ENCODE measurements around the gene SLC13A1. TPM values are rescaled to one million over a fixed set of nuclear protein-coding genes. Genes with fewer than 3 reads are reported as not detected.

Gene SLC13A1
- polyA plus RNA-seq, 3 donors = not detected

- Histone ChIP-seq H3K27ac (ENCODE audit: low read depth in 1 of 2, low read length in 2 of 2) (no peak overlapping the region), H3K27me3 (ENCODE audit: control insufficient read depth in 2 of 2, insufficient read depth in 2 of 2, low read length in 2 of 2) (no peaks in the 10 kb centered on the region), H3K79me2 (ENCODE audit: insufficient read depth, low read length) (no peaks in the 10 kb centered on the region), H3K36me3 (replicated peaks in 1 of 2; ENCODE audit: control insufficient read depth in 1 of 2, insufficient read depth in 2 of 2, low read length in 2 of 2) (no peaks in the 10 kb centered on the region), H2AFZ (ENCODE audit: insufficient read depth, low read depth, low read length, poor library complexity, severe bottlenecking) (no peak overlapping the region), H3K9ac (ENCODE audit: insufficient read depth, low read length, poor library complexity, severe bottlenecking) (no peak overlapping the region), H3K4me1 (ENCODE audit: control insufficient read depth in 1 of 2, insufficient read depth in 2 of 2, low read length in 2 of 2) (no peaks in the 10 kb centered on the region), H3K4me2 (replicated peaks; ENCODE audit: extremely low read depth, low read length, poor library complexity, severe bottlenecking) (no peak overlapping the region), H3K4me3 (replicated peaks in 1 of 3; ENCODE audit: low read depth in 2 of 3, low read length in 3 of 3) (no peak overlapping the region), H4K20me1 (ENCODE audit: insufficient read depth, low read length) (no peaks in the 10 kb centered on the region), H3K9me3 (replicated peaks in 1 of 2; ENCODE audit: control insufficient read depth in 1 of 2, insufficient read depth in 1 of 2, low read length in 2 of 2) (no peaks in the 10 kb centered on the region)
- no peaks in the 10 kb centered on the region for H3K9me3 Mint-ChIP-seq
- H3K27ac Mint-ChIP-seq = no peak overlapping the region
- no peaks in the 10 kb centered on the region for H3K4me1 Mint-ChIP-seq
- no peak for DNase-seq
- WGBS (ENCODE audit: insufficient coverage) = 100% methylated on average over 1 of the region's 3 CpGs
- no peak for TF ChIP-seq CTCF (IDR thresholded peaks at IDR 0.05)
- H3K4me3 Mint-ChIP-seq = no peak overlapping the region
- intact Hi-C loops (cut with micrococcal nuclease) = no loop called here
- no peaks in the 10 kb centered on the region for H3K27me3 Mint-ChIP-seq (ENCODE audit: low read depth in 3 of 3)
- H3K36me3 Mint-ChIP-seq = no peaks in the 10 kb centered on the region
Measured at GRCh38 chr7:123151443-123151842, 48.3 kb downstream of the SLC13A1 start.

GRCh38 chr7:123148813-123149212, 51.0 kb downstream of the SLC13A1 start:
- H3K36me3 ChIP-seq (replicated peaks in 1 of 2; ENCODE audit: control insufficient read depth in 1 of 2, insufficient read depth in 2 of 2, low read length in 2 of 2) = no peaks in the 10 kb centered on the region
- H3K27ac Mint-ChIP-seq = no peak overlapping the region
- no CpG with 5 or more reads among the region's 1 CpG for WGBS (ENCODE audit: insufficient coverage)
- H2AFZ ChIP-seq (ENCODE audit: insufficient read depth, low read depth, low read length, poor library complexity, severe bottlenecking) = no peak overlapping the region
- no peaks in the 10 kb centered on the region for H3K27me3 ChIP-seq (ENCODE audit: control insufficient read depth in 2 of 2, insufficient read depth in 2 of 2, low read length in 2 of 2)
- no peak for DNase-seq
- no peaks in the 10 kb centered on the region for H3K4me1 Mint-ChIP-seq
- H3K79me2 ChIP-seq (ENCODE audit: insufficient read depth, low read length) = no peaks in the 10 kb centered on the region
- no peaks in the 10 kb centered on the region for H4K20me1 ChIP-seq (ENCODE audit: insufficient read depth, low read length)
- no peak overlapping the region for H3K27ac ChIP-seq (ENCODE audit: low read depth in 1 of 2, low read length in 2 of 2)
- H3K27me3 Mint-ChIP-seq (ENCODE audit: low read depth in 3 of 3) = no peaks in the 10 kb centered on the region
- no peak overlapping the region for H3K4me2 ChIP-seq (replicated peaks; ENCODE audit: extremely low read depth, low read length, poor library complexity, severe bottlenecking)
- intact Hi-C loops (cut with micrococcal nuclease) = no loop called here
- H3K36me3 Mint-ChIP-seq = no peaks in the 10 kb centered on the region
- H3K4me1 ChIP-seq (ENCODE audit: control insufficient read depth in 1 of 2, insufficient read depth in 2 of 2, low read length in 2 of 2) = no peaks in the 10 kb centered on the region
- no peak overlapping the region for H3K4me3 ChIP-seq (replicated peaks in 1 of 3; ENCODE audit: low read depth in 2 of 3, low read length in 3 of 3)
- no peaks in the 10 kb centered on the region for H3K9me3 ChIP-seq (replicated peaks in 1 of 2; ENCODE audit: control insufficient read depth in 1 of 2, insufficient read depth in 1 of 2, low read length in 2 of 2)
- no peak for TF ChIP-seq CTCF (IDR thresholded peaks at IDR 0.05)
- no peak overlapping the region for H3K9ac ChIP-seq (ENCODE audit: insufficient read depth, low read length, poor library complexity, severe bottlenecking)
- H3K9me3 Mint-ChIP-seq = no peaks in the 10 kb centered on the region
- no peak overlapping the region for H3K4me3 Mint-ChIP-seq

All from CD14-positive monocyte (primary cell).